Breast epithelium (tissue), 4 donors: Measurements from ENCODE around the gene FRRS1. TPM values are rescaled to one million over a fixed set of nuclear protein-coding genes. Genes with fewer than 3 reads are reported as not detected.

Experiments used
- DNase-seq, 2 donors: peaks; one replicate each; pipeline ENCODE4 v3.0.0-alpha.2; 2019; ENCODE audit warnings: low spot score in 2 of 2
- H3K27ac ChIP-seq, 2 donors: fragments of 200-600 bp; sonication (generic) in 1 of 2; one replicate each; pipeline ENCODE4 v1.5.1; 2016 to 2019; ENCODE audit warnings: mild to moderate bottlenecking in 1 of 2
- H3K27me3 ChIP-seq, 2 donors: fragments of 200-600 bp; sonication (generic) in 1 of 2; one replicate each; pipeline versions ENCODE4 v1.5.1 to v1.6.0; 2017 to 2019; ENCODE audit warnings: control low read depth in 1 of 2, mild to moderate bottlenecking in 1 of 2
- H3K36me3 ChIP-seq: fragments of 200-600 bp; one replicate; pipeline ENCODE4 v1.5.1; 2019
- H3K4me1 ChIP-seq, 2 donors: fragments of 200-600 bp; sonication (generic); one replicate each; pipeline ENCODE4 v1.5.1; 2016 to 2019; ENCODE audit warnings: control low read depth in 1 of 2
- H3K4me3 ChIP-seq, 3 donors: fragments of 200-600 bp; sonication (generic); 1 replicate in 2 of 3; 2 replicates in 1 of 3; pipeline ENCODE4 v1.5.1; 2016 to 2019; ENCODE audit warnings: mild to moderate bottlenecking in 3 of 3, moderate library complexity in 2 of 3
- H3K9me3 ChIP-seq, 2 donors: fragments of 200-600 bp; sonication (generic) in 1 of 2; one replicate each; pipeline ENCODE4 v1.5.1; 2016 to 2019; ENCODE audit warnings: control low read depth in 1 of 2
- CTCF ChIP-seq, 3 donors: fragments of 450-650 bp; IDR thresholded peaks; one replicate each; pipeline ENCODE4 v1.5.1; 2016 to 2017; ENCODE audit warnings: antibody characterized with exemption in 3 of 3, mild to moderate bottlenecking in 3 of 3, moderate library complexity in 3 of 3
- POLR2A ChIP-seq: fragments of 450-650 bp; IDR thresholded peaks from one replicate; pipeline ENCODE4 v1.6.1; 2016; ENCODE audit warnings: antibody characterized with exemption, mild to moderate bottlenecking, moderate library complexity
- POLR2AphosphoS5 ChIP-seq, 3 donors: sonication (generic); formaldehyde crosslinking; IDR thresholded peaks; one replicate each; pipeline ENCODE4 v1.6.1; 2017; ENCODE audit warnings: antibody characterized with exemption in 3 of 3
- intact Hi-C: fragments of 100-400 bp; cut with DNase I; formaldehyde crosslinking; loops from one replicate; pipeline ENCODE4 v1.15.1; 2023; ENCODE audit warnings: low total_unique reads
- total RNA-seq, 3 donors: library from RNA; depleted of rRNA; stranded (reverse); fragments of >200 nt; gene quantifications; one replicate each; pipeline ENCODE4 v1.1.0, GENCODE V29; 2016

FRRS1 gene
- total RNA-seq, 3 donors from 2014 or later: 12.1 to 21.1 (median 12.5) TPM

- Histone ChIP-seq H3K9me3 (no peaks in the 10 kb centered on the region), H3K27ac (no peak overlapping the region), H3K36me3 (no peaks in the 10 kb centered on the region), H3K4me3 (no peak overlapping the region), H3K4me1 (no peaks in the 10 kb centered on the region), H3K27me3 (no peaks in the 10 kb centered on the region)
- no peak for DNase-seq
- no peak for TF ChIP-seq POLR2A
- TF ChIP-seq POLR2AphosphoS5 (IDR thresholded peaks at IDR 0.05): no peak
- TF ChIP-seq CTCF (IDR thresholded peaks at IDR 0.05): no peak
- intact Hi-C loops: no loop called here
Observed at GRCh38 chr1:99745684-99746083, 20.8 kb downstream of the FRRS1 start.

- Histone ChIP-seq H3K4me1 (no peaks in the 10 kb centered on the region), H3K9me3 (no peaks in the 10 kb centered on the region), H3K27ac (no peak overlapping the region), H3K4me3 (no peak overlapping the region), H3K27me3 (no peaks in the 10 kb centered on the region), H3K36me3 (no peaks in the 10 kb centered on the region)
- intact Hi-C loops: no loop called here
- TF ChIP-seq POLR2A (no peak), CTCF (IDR thresholded peaks at IDR 0.05) (no peak), POLR2AphosphoS5 (IDR thresholded peaks at IDR 0.05) (no peak)
- no peak for DNase-seq
Observed at GRCh38 chr1:99745061-99745460, 21.4 kb downstream of the FRRS1 start.

GRCh38 chr1:99740141-99740540 lies 26.3 kb downstream of the FRRS1 start:
- no peak for TF ChIP-seq CTCF (IDR thresholded peaks at IDR 0.05)
- no peak for DNase-seq
- H3K36me3 ChIP-seq: no peaks in the 10 kb centered on the region
- intact Hi-C loops: no loop called here
- H3K4me3 ChIP-seq: no peak overlapping the region
- no peaks in the 10 kb centered on the region for H3K4me1 ChIP-seq
- H3K9me3 ChIP-seq: no peaks in the 10 kb centered on the region
- no peak overlapping the region for H3K27ac ChIP-seq
- H3K27me3 ChIP-seq: no peaks in the 10 kb centered on the region

- no peak for TF ChIP-seq CTCF (IDR thresholded peaks at IDR 0.05)
- no peak for TF ChIP-seq POLR2AphosphoS5 (IDR thresholded peaks at IDR 0.05)
- TF ChIP-seq POLR2A: no peak
- H3K9me3 ChIP-seq: no peaks in the 10 kb centered on the region
- intact Hi-C loops: no loop called here
- no peak overlapping the region for H3K27ac ChIP-seq
- no peaks in the 10 kb centered on the region for H3K27me3 ChIP-seq
- no peak for DNase-seq
- no peak overlapping the region for H3K4me3 ChIP-seq
- H3K36me3 ChIP-seq: no peaks in the 10 kb centered on the region
- no peaks in the 10 kb centered on the region for H3K4me1 ChIP-seq
Observed at GRCh38 chr1:99738858-99739465, 27.5 kb downstream of the FRRS1 start.

- no peaks in the 10 kb centered on the region for H3K4me1 ChIP-seq
- H3K9me3 ChIP-seq: no peaks in the 10 kb centered on the region
- H3K27me3 ChIP-seq: no peaks in the 10 kb centered on the region
- peak overlapping the region in 1 of 2 donors; percentile 53 for H3K27ac ChIP-seq
- no peaks in the 10 kb centered on the region for H3K36me3 ChIP-seq
- intact Hi-C loops: no loop called here
- DNase-seq: no peak
- H3K4me3 ChIP-seq: no peak overlapping the region
- TF ChIP-seq POLR2AphosphoS5 (IDR thresholded peaks at IDR 0.05): no peak
Observed at GRCh38 chr1:99737016-99737415, 29.4 kb downstream of the FRRS1 start.

- H3K27ac ChIP-seq: no peak overlapping the region
- no peaks in the 10 kb centered on the region for H3K4me1 ChIP-seq
- H3K9me3 ChIP-seq: no peaks in the 10 kb centered on the region
- H3K36me3 ChIP-seq: no peaks in the 10 kb centered on the region
- H3K4me3 ChIP-seq: no peak overlapping the region
- intact Hi-C loops: no loop called here
- no peaks in the 10 kb centered on the region for H3K27me3 ChIP-seq
- TF ChIP-seq CTCF (IDR thresholded peaks at IDR 0.05) (no peak), POLR2A (no peak), POLR2AphosphoS5 (IDR thresholded peaks at IDR 0.05) (no peak)
- no peak for DNase-seq
Observed at GRCh38 chr1:99735852-99736251, 30.6 kb downstream of the FRRS1 start.
